Kidney epithelial cell (primary cell): ENCODE data around the gene SLC10A4. TPM values are rescaled to one million over a fixed set of nuclear protein-coding genes. Genes with fewer than 3 reads are reported as not detected.

ENCODE experiments used
- DNase-seq: peaks from one replicate; pipeline ENCODE4 v3.0.0-alpha.2; 2010; ENCODE audit warnings: low read depth
- H3K27me3 ChIP-seq: 2 replicates; pipeline ENCODE4 v1.6.0; 2011; ENCODE audit warnings: low read length; ENCODE audit not compliant: control insufficient read depth, insufficient read depth
- H3K36me3 ChIP-seq: 2 replicates; pipeline ENCODE4 v1.5.1; 2011; ENCODE audit warnings: low read length; ENCODE audit not compliant: control insufficient read depth, insufficient read depth
- H3K4me3 ChIP-seq: 2 replicates; pipeline ENCODE4 v1.5.1; 2011; ENCODE audit warnings: low read depth, mild to moderate bottlenecking, control low read depth, low read length
- CTCF ChIP-seq: IDR thresholded peaks from 2 replicates; pipeline ENCODE4 v1.5.1; 2011; ENCODE audit warnings: mild to moderate bottlenecking, moderate library complexity, low read length, control low read depth, inconsistent platforms; ENCODE audit not compliant: insufficient read depth, poor library complexity, severe bottlenecking
- total RNA-seq: library from RNA; depleted of rRNA; stranded (reverse); fragments of >200 nt; gene quantifications from 2 replicates; pipeline ENCODE4 v1.2.3, GENCODE V29; 2015

SLC10A4 gene
- total RNA-seq, 1 donor from 2014 or later, result 0.58 TPM

GRCh38 chr4:48467442-48467841 lies 15.7 kb upstream of the SLC10A4 start:
- no peak for TF ChIP-seq CTCF
- DNase-seq, result no peak
- Histone ChIP-seq H3K36me3 (no peaks in the 10 kb centered on the region), H3K4me3 (no peak overlapping the region), H3K27me3 (no peaks in the 10 kb centered on the region)

- TF ChIP-seq CTCF, result no peak
- H3K27me3 ChIP-seq, result no peaks in the 10 kb centered on the region
- H3K36me3 ChIP-seq, result no peaks in the 10 kb centered on the region
- H3K4me3 ChIP-seq, result no peak overlapping the region
- DNase-seq, result no peak
These were observed 15.3 kb upstream of the SLC10A4 start for GRCh38 chr4:48467891-48468290.

GRCh38 chr4:48470137-48470536 lies 13.0 kb upstream of the SLC10A4 start:
- Histone ChIP-seq H3K27me3 (no peaks in the 10 kb centered on the region), H3K4me3 (no peak overlapping the region), H3K36me3 (no peaks in the 10 kb centered on the region)
- no peak for TF ChIP-seq CTCF
- no peak for DNase-seq

GRCh38 chr4:48470570-48470969 lies 12.6 kb upstream of the SLC10A4 start:
- Histone ChIP-seq H3K4me3 (no peak overlapping the region), H3K27me3 (no peaks in the 10 kb centered on the region), H3K36me3 (no peaks in the 10 kb centered on the region)
- no peak for TF ChIP-seq CTCF
- DNase-seq, result peak; percentile 12

GRCh38 chr4:48472794-48473193 lies 10.3 kb upstream of the SLC10A4 start:
- no peak for DNase-seq
- no peaks in the 10 kb centered on the region for H3K27me3 ChIP-seq
- no peak for TF ChIP-seq CTCF
- H3K36me3 ChIP-seq, result no peaks in the 10 kb centered on the region
- H3K4me3 ChIP-seq, result no peak overlapping the region

GRCh38 chr4:48475770-48476169 lies 7.4 kb upstream of the SLC10A4 start:
- no peaks in the 10 kb centered on the region for H3K27me3 ChIP-seq
- H3K36me3 ChIP-seq, result no peaks in the 10 kb centered on the region
- no peak overlapping the region for H3K4me3 ChIP-seq
- no peak for DNase-seq
- TF ChIP-seq CTCF, result no peak
